Stimulated activated naive CD8-positive, alpha-beta T cell treated with anti-CD3 and anti-CD28 coated beads, Interleukin-15, amount 100 ng/mL, for 72 hours (primary cell): ENCODE results near the gene AMN.
A peak's percentile ranks its signal among the peaks of the same experiment; 100 is the strongest.

Experiments
- ATAC-seq: fragments of 150-1000 bp; cut with Tn5 transposase; 2 replicates; pipeline ENCODE4 v1.10.0; 2021; ENCODE audit warnings: mild to moderate bottlenecking, moderate library complexity
- DNase-seq, 2 donors: peaks; one replicate each; pipeline ENCODE4 v3.0.0; 2021 to 2022
- H3K27ac Mint-ChIP-seq, 2 donors: one replicate each; pipeline ENCODE4 v1.8.0; 2022; ENCODE audit warnings: mild to moderate bottlenecking in 2 of 2, mixed read lengths in 2 of 2, moderate library complexity in 2 of 2
- H3K27me3 Mint-ChIP-seq: one replicate; pipeline ENCODE4 v1.8.0; 2022; ENCODE audit warnings: mixed read lengths
- H3K4me1 Mint-ChIP-seq: one replicate; pipeline ENCODE4 v1.8.0; 2022; ENCODE audit warnings: mild to moderate bottlenecking, mixed read lengths
- H3K4me3 Mint-ChIP-seq, 2 donors: one replicate each; pipeline ENCODE4 v1.8.0; 2022; ENCODE audit warnings: mild to moderate bottlenecking in 2 of 2, mixed read lengths in 2 of 2, moderate library complexity in 1 of 2
- H3K9me3 Mint-ChIP-seq, 2 donors: one replicate each; pipeline ENCODE4 v1.8.0; 2022; ENCODE audit warnings: mixed read lengths in 2 of 2

Gene AMN

GRCh38 chr14:102927878-102928411 is 5.5 kb downstream of the AMN start:
- H3K4me1 Mint-ChIP-seq, result peaks cover 9% of the 10 kb centered on the region
- DNase-seq (no peak), ATAC-seq (peak; percentile 30)
- H3K27me3 Mint-ChIP-seq, result peaks cover 46% of the 10 kb centered on the region
- H3K4me3 Mint-ChIP-seq, result peak overlapping the region; percentile 63 to 69
- H3K27ac Mint-ChIP-seq, result no peak overlapping the region
- no peaks in the 10 kb centered on the region for H3K9me3 Mint-ChIP-seq

- Mint-ChIP-seq H3K4me1 (peaks cover 5% of the 10 kb centered on the region), H3K27me3 (peaks cover 41% of the 10 kb centered on the region), H3K27ac (no peak overlapping the region), H3K4me3 (peak overlapping the region; percentile 63 to 69), H3K9me3 (no peaks in the 10 kb centered on the region)
- DNase-seq (peak; percentile 63 to 65), ATAC-seq (peak; percentile 68)
Observed at GRCh38 chr14:102928412-102929240, 6.2 kb downstream of the AMN start.

GRCh38 chr14:102929241-102930137 is 7.0 kb downstream of the AMN start:
- ATAC-seq, result peak; percentile 10
- peaks cover 35% of the 10 kb centered on the region for H3K27me3 Mint-ChIP-seq
- DNase-seq, result no peak
- peaks cover 5% of the 10 kb centered on the region for H3K4me1 Mint-ChIP-seq
- H3K27ac Mint-ChIP-seq, result peak overlapping the region in 1 of 2 donors; percentile 59
- H3K4me3 Mint-ChIP-seq, result peak overlapping the region in 1 of 2 donors; percentile 69
- H3K9me3 Mint-ChIP-seq, result no peaks in the 10 kb centered on the region

- Mint-ChIP-seq H3K9me3 (no peaks in the 10 kb centered on the region), H3K4me3 (no peak overlapping the region), H3K4me1 (peaks cover 5% of the 10 kb centered on the region), H3K27me3 (peaks cover 33% of the 10 kb centered on the region), H3K27ac (no peak overlapping the region)
- no peak for DNase-seq
- ATAC-seq, result peak; percentile 6
Observed at GRCh38 chr14:102930138-102930752, 7.8 kb downstream of the AMN start.

- H3K4me1 Mint-ChIP-seq, result peaks cover 5% of the 10 kb centered on the region
- peaks cover 25% of the 10 kb centered on the region for H3K27me3 Mint-ChIP-seq
- no peak for ATAC-seq
- no peaks in the 10 kb centered on the region for H3K9me3 Mint-ChIP-seq
- no peak overlapping the region for H3K27ac Mint-ChIP-seq
- DNase-seq, result no peak
- H3K4me3 Mint-ChIP-seq, result no peak overlapping the region
Observed at GRCh38 chr14:102930753-102931579, 8.5 kb downstream of the AMN start.

GRCh38 chr14:102931580-102932285 is 9.3 kb downstream of the AMN start:
- no peak for DNase-seq
- no peak overlapping the region for H3K4me3 Mint-ChIP-seq
- peaks cover 5% of the 10 kb centered on the region for H3K4me1 Mint-ChIP-seq
- peaks cover 18% of the 10 kb centered on the region for H3K27me3 Mint-ChIP-seq
- H3K27ac Mint-ChIP-seq, result no peak overlapping the region
- ATAC-seq, result no peak
- no peaks in the 10 kb centered on the region for H3K9me3 Mint-ChIP-seq

GRCh38 chr14:102932484-102933248 is 10.2 kb downstream of the AMN start:
- no peak for ATAC-seq
- Mint-ChIP-seq H3K4me1 (peaks cover 5% of the 10 kb centered on the region), H3K9me3 (no peaks in the 10 kb centered on the region), H3K27me3 (peaks cover 8% of the 10 kb centered on the region), H3K4me3 (no peak overlapping the region), H3K27ac (no peak overlapping the region)
- DNase-seq, result no peak

- no peak for ATAC-seq
- Mint-ChIP-seq H3K27me3 (no peaks in the 10 kb centered on the region), H3K4me1 (peaks cover under 1% of the 10 kb centered on the region), H3K9me3 (no peaks in the 10 kb centered on the region), H3K4me3 (no peak overlapping the region), H3K27ac (no peak overlapping the region)
- no peak for DNase-seq
Observed at GRCh38 chr14:102933618-102934231, 11.3 kb downstream of the AMN start.

GRCh38 chr14:102935756-102936155 is 13.3 kb downstream of the AMN start:
- Mint-ChIP-seq H3K27ac (no peak overlapping the region), H3K4me1 (no peaks in the 10 kb centered on the region), H3K9me3 (no peaks in the 10 kb centered on the region), H3K4me3 (no peak overlapping the region), H3K27me3 (no peaks in the 10 kb centered on the region)
- DNase-seq (no peak), ATAC-seq (no peak)

- ATAC-seq, result no peak
- H3K4me3 Mint-ChIP-seq, result no peak overlapping the region
- no peaks in the 10 kb centered on the region for H3K27me3 Mint-ChIP-seq
- no peaks in the 10 kb centered on the region for H3K9me3 Mint-ChIP-seq
- no peaks in the 10 kb centered on the region for H3K4me1 Mint-ChIP-seq
- no peak overlapping the region for H3K27ac Mint-ChIP-seq
- no peak for DNase-seq
Observed at GRCh38 chr14:102937331-102938175, 15.1 kb downstream of the AMN start.

GRCh38 chr14:102938191-102938590 is 15.7 kb downstream of the AMN start:
- no peaks in the 10 kb centered on the region for H3K4me1 Mint-ChIP-seq
- H3K4me3 Mint-ChIP-seq, result no peak overlapping the region
- DNase-seq, result no peak
- no peaks in the 10 kb centered on the region for H3K9me3 Mint-ChIP-seq
- ATAC-seq, result no peak
- no peaks in the 10 kb centered on the region for H3K27me3 Mint-ChIP-seq
- H3K27ac Mint-ChIP-seq, result no peak overlapping the region

GRCh38 chr14:102939329-102939728 is 16.9 kb downstream of the AMN start:
- H3K4me1 Mint-ChIP-seq, result no peaks in the 10 kb centered on the region
- no peak overlapping the region for H3K4me3 Mint-ChIP-seq
- H3K27ac Mint-ChIP-seq, result peak overlapping the region in 1 of 2 donors; percentile 54
- no peaks in the 10 kb centered on the region for H3K9me3 Mint-ChIP-seq
- ATAC-seq (no peak), DNase-seq (no peak)
- H3K27me3 Mint-ChIP-seq, result no peaks in the 10 kb centered on the region
